ACHN (cell line): ENCODE measurements around the gene ABHD5.
A peak's percentile ranks its signal among the peaks of the same experiment; 100 is the strongest.

Experiments
- DNase-seq: peaks from one replicate; pipeline ENCODE4 v3.0.0-alpha.2; 2015
- in situ Hi-C: cut with HindIII; loops from 2 replicates; pipeline ENCODE4 v1.10.0; 2017; ENCODE audit warnings: low sequenced_read_pairs, low pct_ligation_motif_present, low pct_unique_long_range_greater_than_20kb

Gene ABHD5

GRCh38 chr3:43738305-43738704 is 47.6 kb downstream of the ABHD5 start:
- no peak for DNase-seq
- in situ Hi-C loops = no loop called here

GRCh38 chr3:43742920-43743319 is 52.2 kb downstream of the ABHD5 start:
- in situ Hi-C loops = no loop called here
- no peak for DNase-seq

- DNase-seq = no peak
- in situ Hi-C loops = no loop called here
These were observed 56.9 kb downstream of the ABHD5 start for GRCh38 chr3:43747641-43748040.

GRCh38 chr3:43748179-43748578 is 57.4 kb downstream of the ABHD5 start:
- in situ Hi-C loops = no loop called here
- DNase-seq = no peak

GRCh38 chr3:43748645-43749044 is 57.9 kb downstream of the ABHD5 start:
- DNase-seq = no peak
- in situ Hi-C loops = no loop called here

GRCh38 chr3:43752905-43753304 is 62.2 kb downstream of the ABHD5 start:
- in situ Hi-C loops = no loop called here
- no peak for DNase-seq

- DNase-seq = peak; percentile 32
- in situ Hi-C loops = no loop called here
These were observed 63.3 kb downstream of the ABHD5 start for GRCh38 chr3:43753741-43754715.

- in situ Hi-C loops = no loop called here
These were observed 64.9 kb downstream of the ABHD5 start for GRCh38 chr3:43755516-43756200.

GRCh38 chr3:43757666-43758321 is 67.1 kb downstream of the ABHD5 start:
- DNase-seq = no peak
- in situ Hi-C loops = no loop called here

More at GRCh38 chr3:43755516-43756200, 64.9 kb downstream of the ABHD5 start:
- no peak for DNase-seq

- in situ Hi-C loops = no loop called here
- no peak for DNase-seq
These were observed 68.0 kb downstream of the ABHD5 start for GRCh38 chr3:43758592-43759225.

GRCh38 chr3:43759297-43759782 is 68.6 kb downstream of the ABHD5 start:
- in situ Hi-C loops = no loop called here
- peak; percentile 90 for DNase-seq

- in situ Hi-C loops = no loop called here
These were observed 69.2 kb downstream of the ABHD5 start for GRCh38 chr3:43759938-43760337.

GRCh38 chr3:43760938-43761337 is 70.2 kb downstream of the ABHD5 start:
- in situ Hi-C loops = no loop called here
- no peak for DNase-seq

More at GRCh38 chr3:43759938-43760337, 69.2 kb downstream of the ABHD5 start:
- no peak for DNase-seq

GRCh38 chr3:43762451-43762850 is 71.7 kb downstream of the ABHD5 start:
- in situ Hi-C loops = no loop called here
- no peak for DNase-seq

- in situ Hi-C loops = no loop called here
These were observed 73.3 kb downstream of the ABHD5 start for GRCh38 chr3:43764056-43764455.

GRCh38 chr3:43764471-43764870 is 73.7 kb downstream of the ABHD5 start:
- no peak for DNase-seq
- in situ Hi-C loops = no loop called here

More at GRCh38 chr3:43764056-43764455, 73.3 kb downstream of the ABHD5 start:
- no peak for DNase-seq

- peak; percentile 28 for DNase-seq
- in situ Hi-C loops = no loop called here
These were observed 74.8 kb downstream of the ABHD5 start for GRCh38 chr3:43765521-43765971.

- peak; percentile 25 for DNase-seq
- in situ Hi-C loops = no loop called here
These were observed 76.1 kb downstream of the ABHD5 start for GRCh38 chr3:43766672-43767465.
